K562 (cell line): ENCODE data around the gene FADS1. TPM values are rescaled to one million over a fixed set of nuclear protein-coding genes. Genes with fewer than 3 reads are reported as not detected.

Source experiments
- CBX5 ChIP-seq: IDR thresholded peaks from 2 replicates; pipeline ENCODE4 v1.6.1; 2014; ENCODE audit warnings: low read depth, borderline replicate concordance
- HMGN3 ChIP-seq: IDR thresholded peaks from 2 replicates; pipeline ENCODE4 v1.6.1; 2011; ENCODE audit warnings: borderline replicate concordance, low read depth, mild to moderate bottlenecking, mixed read lengths, low read length; ENCODE audit not compliant: insufficient read length; ENCODE audit errors: extremely low read depth
- MTA2 ChIP-seq: fragments of 450-650 bp; IDR thresholded peaks from 2 replicates; pipeline ENCODE4 v1.6.1; 2016; ENCODE audit warnings: low read depth
- RAD21 ChIP-seq, 2 experiments: fragments of 250-450 bp in 1 of 2; fragments of 450-650 bp in 1 of 2; sonication (Bioruptor Pico) in 1 of 2; formaldehyde crosslinking in 1 of 2; IDR thresholded peaks in 1 of 2; conservative IDR thresholded peaks in 1 of 2; 2 replicates each; pipeline versions ENCODE4 v1.4.0 to v1.8.0; 2020 to 2022; ENCODE audit warnings: mild to moderate bottlenecking in 2 of 2, moderate library complexity in 1 of 2
- RBM34 ChIP-seq: fragments of 200-400 bp; formaldehyde crosslinking; IDR thresholded peaks from 2 replicates; pipeline ENCODE4 v1.6.1; 2018; ENCODE audit warnings: low read length, borderline replicate concordance; ENCODE audit not compliant: insufficient read depth
- ZBTB12 ChIP-seq: fragments of 250-450 bp; sonication (Bioruptor Pico); IDR thresholded peaks from 2 replicates; pipeline ENCODE4 v1.4.0; 2020
- ZBTB40 ChIP-seq, 2 experiments: fragments of 450-650 bp in 1 of 2; sonication (generic) in 1 of 2; formaldehyde crosslinking in 1 of 2; IDR thresholded peaks; 2 replicates each; pipeline versions ENCODE4 v1.7.1 to v1.9.0; 2016 to 2022; ENCODE audit warnings: inconsistent platforms in 1 of 2, mild to moderate bottlenecking in 1 of 2, missing genetic modification reagents in 1 of 2
- ZNF197 ChIP-seq: fragments of 200-800 bp; sonication (Bioruptor generic); IDR thresholded peaks from 2 replicates; pipeline ENCODE4 v1.6.1; 2016; ENCODE audit warnings: low read depth, missing genetic modification characterization, missing compliant biosample characterization
- ZNF217 ChIP-seq: sonication (generic); formaldehyde crosslinking; IDR thresholded peaks from 2 replicates; pipeline ENCODE4 v1.8.0; 2022; ENCODE audit warnings: mild to moderate bottlenecking, missing genetic modification reagents
- ZNF586 ChIP-seq: fragments of 450-650 bp; formaldehyde crosslinking; conservative IDR thresholded peaks from 2 replicates; pipeline ENCODE4 v1.4.0; 2020; ENCODE audit warnings: mild to moderate bottlenecking, moderate library complexity
- ZNF639 ChIP-seq, 2 experiments: fragments of 200-800 bp in 1 of 2; sonication (Bioruptor generic) in 1 of 2; sonication (generic) in 1 of 2; formaldehyde crosslinking in 1 of 2; IDR thresholded peaks in 1 of 2; conservative IDR thresholded peaks in 1 of 2; 2 replicates each; pipeline versions ENCODE4 v1.5.0 to v1.6.1; 2016 to 2020; ENCODE audit warnings: missing compliant biosample characterization in 1 of 2, missing genetic modification characterization in 1 of 2, missing genetic modification reagents in 1 of 2
- polyA plus RNA-seq, 8 experiments: library from polyadenylated mRNA; depleted of rRNA in 4 of 8; stranded (reverse) in 5 of 8; unstranded in 3 of 8; fragments of >200 nt; fragmentation: Nextera tagmentation in 2 of 8; fragmentation: Illumina TruSeq in 1 of 8; extraction: Ambion mirVana in 2 of 8; extraction: Trizol in 1 of 8; gene quantifications; 2 replicates each; pipeline versions ENCODE4 v1.2.1 to v1.2.3, GENCODE V29; 2011 to 2014; ENCODE audit warnings: inconsistent platforms in 1 of 8, missing spikeins in 1 of 8
- total RNA-seq, 7 experiments: library from RNA; depleted of rRNA in 6 of 7; stranded (reverse); fragments of >200 nt in 6 of 7; fragmentation: Illumina TruSeq in 2 of 7; extraction: Trizol in 2 of 7; gene quantifications; 2 replicates each; pipeline versions ENCODE4 v1.2.1 to v1.2.3, GENCODE V29; 2011 to 2021; ENCODE audit warnings: low replicate concordance in 1 of 7
- TF ChIP-seq, protein P1 (sequence below): fragments of 250-450 bp; sonication (Bioruptor Pico); IDR thresholded peaks from 2 replicates; pipeline ENCODE4 v1.8.0; 2021; ENCODE audit warnings: mild to moderate bottlenecking, moderate library complexity

The FADS1 gene
- total and polyA plus RNA-seq, 9 of the 15 experiments (the other 6 are each of a cell fraction or from before 2014, with no cell fraction given) = 110 to 864 (median 364) TPM

- no peak for TF ChIP-seq ZNF639 (CRISPR knock-in tag; conservative IDR thresholded peaks at IDR 0.05 in 1 of 2, IDR thresholded peaks at IDR 0.05 in 1 of 2)
- TF ChIP-seq CBX5 = no peak
- 0 out of 2 replicates have a peak, but pooled peaks have one; percentile 64 for TF ChIP-seq ZNF586 (CRISPR knock-in tag)
- TF ChIP-seq ZBTB40 (IDR thresholded peaks at IDR 0.05) = peak; percentile 69
- TF ChIP-seq ZBTB40 (CRISPR knock-in tag; IDR thresholded peaks at IDR 0.05) = no peak
- TF ChIP-seq ZNF217 (CRISPR knock-in tag) = no peak
- TF ChIP-seq RAD21 (CRISPR knock-in tag; conservative IDR thresholded peaks at IDR 0.05 in 1 of 2, IDR thresholded peaks at IDR 0.05 in 1 of 2) = peak; percentile 87 to 92
- no peak for TF ChIP-seq MTA2
- TF ChIP-seq, protein P1, sequence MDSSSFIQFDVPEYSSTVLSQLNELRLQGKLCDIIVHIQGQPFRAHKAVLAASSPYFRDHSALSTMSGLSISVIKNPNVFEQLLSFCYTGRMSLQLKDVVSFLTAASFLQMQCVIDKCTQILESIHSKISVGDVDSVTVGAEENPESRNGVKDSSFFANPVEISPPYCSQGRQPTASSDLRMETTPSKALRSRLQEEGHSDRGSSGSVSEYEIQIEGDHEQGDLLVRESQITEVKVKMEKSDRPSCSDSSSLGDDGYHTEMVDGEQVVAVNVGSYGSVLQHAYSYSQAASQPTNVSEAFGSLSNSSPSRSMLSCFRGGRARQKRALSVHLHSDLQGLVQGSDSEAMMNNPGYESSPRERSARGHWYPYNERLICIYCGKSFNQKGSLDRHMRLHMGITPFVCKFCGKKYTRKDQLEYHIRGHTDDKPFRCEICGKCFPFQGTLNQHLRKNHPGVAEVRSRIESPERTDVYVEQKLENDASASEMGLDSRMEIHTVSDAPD (CRISPR knock-in tag) = no peak
- TF ChIP-seq RBM34 = no peak
- TF ChIP-seq ZBTB12 (CRISPR knock-in tag) = no peak
- TF ChIP-seq HMGN3 = no peak
- no peak for TF ChIP-seq ZNF197 (CRISPR knock-in tag)
Measured at GRCh38 chr11:61797263-61797944, 19.4 kb downstream of the FADS1 start (continued).
